PC-9 (cell line): Measurements from ENCODE around the gene DDX39A.

Source experiments
- CTCF ChIP-seq: fragments of 200-600 bp; sonication (generic); conservative IDR thresholded peaks from 2 replicates; pipeline ENCODE4 v1.6.1; 2017; ENCODE audit warnings: mixed run types, antibody characterized with exemption, mild to moderate bottlenecking, moderate library complexity
- EZH2 ChIP-seq: fragments of 200-600 bp; sonication (generic); IDR thresholded peaks from 2 replicates; pipeline ENCODE4 v1.8.0; 2017; ENCODE audit warnings: antibody characterized with exemption, low read depth

- TF ChIP-seq CTCF (no peak), EZH2 (no peak)
Observed at GRCh38 chr19:14419106-14419813, at the start of gene DDX39A.
